H1 (cell line): ENCODE results near the gene COASY. TPM values are rescaled to one million over a fixed set of nuclear protein-coding genes. Genes with fewer than 3 reads are reported as not detected.

Experiments
- POU5F1 ChIP-seq: IDR thresholded peaks from 2 replicates; pipeline ENCODE4 v1.6.1; 2011; ENCODE audit warnings: low read depth, mild to moderate bottlenecking, low read length, moderate library complexity
- SP4 ChIP-seq: IDR thresholded peaks from 2 replicates; pipeline ENCODE4 v1.6.1; 2012; ENCODE audit warnings: low read length, inconsistent platforms
- SUZ12 ChIP-seq: fragments of 200-600 bp; sonication (generic); IDR thresholded peaks from 2 replicates; pipeline ENCODE4 v1.6.1; 2012; ENCODE audit warnings: mild to moderate bottlenecking, inconsistent platforms, low read length, moderate library complexity, mixed read lengths
- polyA plus RNA-seq, 7 experiments: library from polyadenylated mRNA; depleted of rRNA in 3 of 7; stranded (reverse) in 5 of 7; unstranded in 2 of 7; fragments of >200 nt in 5 of 7; fragments of 200-250 nt in 2 of 7; gene quantifications; 1 replicate in 5 of 7; 2 replicates in 1 of 7; 4 replicates in 1 of 7; pipeline versions ENCODE4 v1.2.1 to v1.2.3, GENCODE V29; 2011 to 2013; ENCODE audit warnings: missing spikeins in 2 of 7, mixed read lengths in 2 of 7
- total RNA-seq: library from RNA; stranded (reverse); fragmentation: NEBNext Ultra II Directional; extraction: Animal tissue kit (Norgen Biotek cat#: 25700); gene quantifications from 2 replicates; pipeline ENCODE4 v1.2.1, GENCODE V29; 2021
- TF ChIP-seq, protein P1 (sequence below), 3 experiments: IDR thresholded peaks; 1 replicate in 2 of 3; 2 replicates in 1 of 3; pipeline versions ENCODE4 v1.5.1 to v1.6.1; 2011; ENCODE audit warnings: low read length in 3 of 3, mild to moderate bottlenecking in 3 of 3, inconsistent platforms in 2 of 3, low read depth in 1 of 3, moderate library complexity in 1 of 3; ENCODE audit not compliant: insufficient read depth in 1 of 3; ENCODE audit errors: control extremely low read depth in 1 of 3

COASY gene
- total and polyA plus RNA-seq, 2 of the 8 experiments (the other 6 are each of a cell fraction or from before 2014, with no cell fraction given), result 64.5 to 100 TPM

- TF ChIP-seq, protein P1, sequence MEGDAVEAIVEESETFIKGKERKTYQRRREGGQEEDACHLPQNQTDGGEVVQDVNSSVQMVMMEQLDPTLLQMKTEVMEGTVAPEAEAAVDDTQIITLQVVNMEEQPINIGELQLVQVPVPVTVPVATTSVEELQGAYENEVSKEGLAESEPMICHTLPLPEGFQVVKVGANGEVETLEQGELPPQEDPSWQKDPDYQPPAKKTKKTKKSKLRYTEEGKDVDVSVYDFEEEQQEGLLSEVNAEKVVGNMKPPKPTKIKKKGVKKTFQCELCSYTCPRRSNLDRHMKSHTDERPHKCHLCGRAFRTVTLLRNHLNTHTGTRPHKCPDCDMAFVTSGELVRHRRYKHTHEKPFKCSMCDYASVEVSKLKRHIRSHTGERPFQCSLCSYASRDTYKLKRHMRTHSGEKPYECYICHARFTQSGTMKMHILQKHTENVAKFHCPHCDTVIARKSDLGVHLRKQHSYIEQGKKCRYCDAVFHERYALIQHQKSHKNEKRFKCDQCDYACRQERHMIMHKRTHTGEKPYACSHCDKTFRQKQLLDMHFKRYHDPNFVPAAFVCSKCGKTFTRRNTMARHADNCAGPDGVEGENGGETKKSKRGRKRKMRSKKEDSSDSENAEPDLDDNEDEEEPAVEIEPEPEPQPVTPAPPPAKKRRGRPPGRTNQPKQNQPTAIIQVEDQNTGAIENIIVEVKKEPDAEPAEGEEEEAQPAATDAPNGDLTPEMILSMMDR (IDR thresholded peaks at IDR 0.05; ENCODE audit: control extremely low read depth in 1 of 3, insufficient read depth in 1 of 3, low read depth in 1 of 3, low read length in 3 of 3), result no peak
- TF ChIP-seq SP4 (no peak), SUZ12 (no peak), POU5F1 (no peak)
- TF ChIP-seq, all 59 proteins: peak for 0
Measured at GRCh38 chr17:42522263-42522790, 39.6 kb upstream of the COASY start (continued).
